Natural killer cell (primary cell): ENCODE data around the gene PI4K2A. TPM values are rescaled to one million over a fixed set of nuclear protein-coding genes. Genes with fewer than 3 reads are reported as not detected.
"Not testable (repeated sequence)": the region's sequence is repeated elsewhere in the genome, so short reads cannot be mapped to it uniquely, and the experiment has no call there.

Experiments used
- ATAC-seq, 3 donors: fragments of 150-1000 bp in 2 of 3; fragments of 200-7000 bp in 1 of 3; cut with Tn5 transposase; 1 replicate in 1 of 3; 2 replicates in 2 of 3; pipeline ENCODE4 v1.10.0; 2021; ENCODE audit warnings: mild to moderate bottlenecking in 2 of 3, moderate library complexity in 2 of 3
- DNase-seq, 2 donors: peaks; one replicate each; pipeline versions ENCODE4 v3.0.0 to v3.0.0-alpha.2; 2013 to 2021; ENCODE audit warnings: mixed read lengths in 1 of 2
- H3K27ac ChIP-seq: one replicate; pipeline ENCODE4 v1.5.1; 2013; ENCODE audit warnings: mild to moderate bottlenecking, low read length
- H3K27me3 ChIP-seq: one replicate; pipeline ENCODE4 v1.6.1; 2013; ENCODE audit warnings: low read length; ENCODE audit not compliant: control insufficient read depth, insufficient read depth
- H3K36me3 ChIP-seq: one replicate; pipeline ENCODE4 v1.6.1; 2013; ENCODE audit warnings: low read length; ENCODE audit not compliant: control insufficient read depth, insufficient read depth
- H3K4me1 ChIP-seq: one replicate; pipeline ENCODE4 v1.6.1; 2013; ENCODE audit warnings: low read length; ENCODE audit not compliant: control insufficient read depth, insufficient read depth
- H3K4me3 ChIP-seq: one replicate; pipeline ENCODE4 v1.5.1; 2013; ENCODE audit warnings: low read length
- H3K9me3 ChIP-seq: one replicate; pipeline ENCODE4 v1.6.1; 2013; ENCODE audit warnings: low read length; ENCODE audit not compliant: control insufficient read depth, insufficient read depth
- H3K27ac Mint-ChIP-seq, 2 donors: one replicate each; pipeline ENCODE4 v1.8.0; 2022; ENCODE audit warnings: mild to moderate bottlenecking in 2 of 2, mixed read lengths in 2 of 2, moderate library complexity in 1 of 2
- H3K27me3 Mint-ChIP-seq, 2 donors: one replicate each; pipeline ENCODE4 v1.8.0; 2022; ENCODE audit warnings: low read depth in 2 of 2, mixed read lengths in 2 of 2
- H3K36me3 Mint-ChIP-seq: one replicate; pipeline ENCODE4 v1.8.0; 2022; ENCODE audit warnings: mixed read lengths
- H3K4me1 Mint-ChIP-seq, 2 donors: one replicate each; pipeline ENCODE4 v1.8.0; 2022; ENCODE audit warnings: mixed read lengths in 2 of 2
- H3K4me3 Mint-ChIP-seq: one replicate; pipeline ENCODE4 v1.8.0; 2022; ENCODE audit warnings: mild to moderate bottlenecking, moderate library complexity, mixed read lengths
- H3K9me3 Mint-ChIP-seq, 2 donors: one replicate each; pipeline ENCODE4 v1.8.0; 2022; ENCODE audit warnings: mixed read lengths in 2 of 2
- WGBS: methylation state at CpG from one replicate; pipeline ENCODE4 v1.1.7; 2013; ENCODE audit warnings: missing lambda C conversion rate; ENCODE audit not compliant: insufficient coverage; 5-methylcytosine and 5-hydroxymethylcytosine counted together
- intact Hi-C: fragments of 100-400 bp; cut with micrococcal nuclease; formaldehyde crosslinking; loops from one replicate; pipeline ENCODE4 v1.14.2; 2022
- total RNA-seq, 4 donors: library from RNA; stranded (reverse); fragments of 120-200 nt in 1 of 4; gene quantifications; one replicate each; pipeline versions ENCODE4 v1.2.3 to v1.2.4, GENCODE V29; 2013 to 2022
- TF ChIP-seq, protein P1 (sequence below): fragments of 200-600 bp; IDR thresholded peaks from one replicate; pipeline ENCODE4 v1.8.0; 2022; ENCODE audit warnings: antibody characterized with exemption

Gene PI4K2A
- total RNA-seq, 3 donors from 2014 or later (not counting 1 experiment from before 2014, with no cell fraction given) = 41.3 to 66.1 (median 60.0) TPM

DNA sequence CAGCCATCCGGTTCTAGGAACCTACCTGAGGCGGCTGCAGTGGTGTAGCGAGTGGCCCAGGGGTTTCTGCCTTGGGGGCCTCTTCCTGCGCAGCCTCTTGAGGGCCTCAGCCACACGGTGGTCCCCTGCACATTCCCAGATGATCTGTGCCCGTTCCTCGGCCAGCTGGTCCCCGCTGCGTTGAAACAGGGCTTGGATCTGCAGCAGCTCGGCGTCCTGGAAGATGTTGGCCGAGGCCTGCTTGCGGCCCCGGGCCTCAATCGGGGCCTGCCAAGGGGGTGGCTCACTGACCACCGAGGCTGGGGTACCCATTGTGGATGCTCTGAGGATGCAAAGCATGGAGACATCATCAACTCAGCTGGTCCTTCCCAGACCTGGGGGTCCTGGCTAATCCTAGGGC lies 39.1 kb downstream of the PI4K2A start:
- H3K27ac Mint-ChIP-seq = no peak overlapping the region
- WGBS = 94% methylated on average over 16 of the region's 16 CpGs
- H3K9me3 Mint-ChIP-seq = no peaks in the 10 kb centered on the region
- peaks cover 15% of the 10 kb centered on the region for H3K36me3 ChIP-seq
- H3K27ac ChIP-seq = no peak overlapping the region
- ATAC-seq = no peak
- H3K4me3 Mint-ChIP-seq = no peak overlapping the region
- H3K9me3 ChIP-seq = no peaks in the 10 kb centered on the region
- H3K4me1 ChIP-seq = peaks cover 12% of the 10 kb centered on the region
- TF ChIP-seq, protein P1, sequence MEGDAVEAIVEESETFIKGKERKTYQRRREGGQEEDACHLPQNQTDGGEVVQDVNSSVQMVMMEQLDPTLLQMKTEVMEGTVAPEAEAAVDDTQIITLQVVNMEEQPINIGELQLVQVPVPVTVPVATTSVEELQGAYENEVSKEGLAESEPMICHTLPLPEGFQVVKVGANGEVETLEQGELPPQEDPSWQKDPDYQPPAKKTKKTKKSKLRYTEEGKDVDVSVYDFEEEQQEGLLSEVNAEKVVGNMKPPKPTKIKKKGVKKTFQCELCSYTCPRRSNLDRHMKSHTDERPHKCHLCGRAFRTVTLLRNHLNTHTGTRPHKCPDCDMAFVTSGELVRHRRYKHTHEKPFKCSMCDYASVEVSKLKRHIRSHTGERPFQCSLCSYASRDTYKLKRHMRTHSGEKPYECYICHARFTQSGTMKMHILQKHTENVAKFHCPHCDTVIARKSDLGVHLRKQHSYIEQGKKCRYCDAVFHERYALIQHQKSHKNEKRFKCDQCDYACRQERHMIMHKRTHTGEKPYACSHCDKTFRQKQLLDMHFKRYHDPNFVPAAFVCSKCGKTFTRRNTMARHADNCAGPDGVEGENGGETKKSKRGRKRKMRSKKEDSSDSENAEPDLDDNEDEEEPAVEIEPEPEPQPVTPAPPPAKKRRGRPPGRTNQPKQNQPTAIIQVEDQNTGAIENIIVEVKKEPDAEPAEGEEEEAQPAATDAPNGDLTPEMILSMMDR = no peak
- H3K36me3 Mint-ChIP-seq = no peaks in the 10 kb centered on the region
- DNase-seq = no peak
- no peaks in the 10 kb centered on the region for H3K4me1 Mint-ChIP-seq
- no peaks in the 10 kb centered on the region for H3K27me3 Mint-ChIP-seq
- intact Hi-C loops = no loop called here
- no peak overlapping the region for H3K4me3 ChIP-seq
- H3K27me3 ChIP-seq = no peaks in the 10 kb centered on the region

DNA sequence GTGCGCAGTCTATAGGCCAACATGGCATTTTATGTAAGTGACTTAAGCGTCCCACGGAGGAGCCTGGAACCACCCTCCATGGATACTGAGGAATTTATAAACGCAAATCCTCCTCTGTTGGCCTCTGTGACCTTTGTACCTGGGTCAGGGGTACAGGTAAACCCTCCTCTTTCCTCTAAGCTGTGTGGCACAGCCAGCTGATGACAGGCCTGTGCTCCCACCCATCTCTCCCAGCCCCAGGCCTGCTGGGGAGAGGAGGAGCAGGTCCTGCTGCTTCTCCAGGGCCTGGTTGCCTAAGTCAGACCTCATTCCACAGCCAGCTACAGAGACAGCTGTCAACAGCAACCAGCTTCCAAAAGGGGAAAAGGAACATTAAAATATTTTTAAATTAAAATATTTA lies 41.6 kb downstream of the PI4K2A start:
- no peaks in the 10 kb centered on the region for H3K36me3 Mint-ChIP-seq
- ATAC-seq = no peak
- TF ChIP-seq, protein P1 = no peak

DNA sequence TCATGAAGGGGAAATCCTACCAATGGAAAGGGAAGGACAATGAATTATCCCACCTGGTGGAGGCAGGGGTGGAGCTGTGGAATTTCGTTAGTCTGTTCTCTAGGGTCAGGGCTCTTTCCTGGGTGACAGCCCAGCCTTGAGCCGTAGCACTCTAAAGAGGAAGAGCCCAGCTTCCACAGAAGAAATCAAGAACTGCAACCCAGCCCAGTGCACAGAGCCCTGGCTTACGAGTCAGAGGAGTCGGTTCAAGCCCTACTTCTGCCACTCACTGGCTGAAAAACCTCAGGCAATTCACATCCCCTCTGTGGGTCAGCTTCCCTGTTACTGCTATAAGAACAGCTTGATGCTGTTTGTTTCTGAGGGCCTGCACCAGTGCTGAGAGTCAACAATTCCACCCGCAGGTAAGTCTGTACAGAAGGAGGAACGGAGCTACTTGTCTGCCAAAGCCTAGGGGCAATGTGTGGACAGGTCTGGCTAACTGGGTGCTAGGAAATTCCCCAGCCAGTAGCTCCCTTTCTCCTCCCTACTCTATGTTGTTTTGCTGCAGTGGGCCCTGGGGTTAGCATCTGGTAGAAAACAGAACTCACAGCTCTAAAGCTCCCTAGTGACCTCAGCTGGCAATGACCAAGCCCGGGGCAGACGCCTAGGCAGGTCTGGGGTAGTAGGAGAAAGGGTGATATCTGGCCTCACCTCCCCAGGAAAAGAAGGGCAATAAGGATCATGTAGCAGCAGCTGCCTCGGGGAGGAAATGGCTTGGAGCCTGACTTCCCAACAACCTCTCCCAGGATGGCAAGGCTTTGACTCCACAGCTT lies 43.3 kb downstream of the PI4K2A start:
- intact Hi-C loops = no loop called here
- Mint-ChIP-seq H3K9me3 (no peaks in the 10 kb centered on the region), H3K4me3 (no peak overlapping the region), H3K36me3 (no peaks in the 10 kb centered on the region), H3K4me1 (peaks cover 9 to 18% of the 10 kb centered on the region in 2 donors), H3K27ac (no peak overlapping the region), H3K27me3 (no peaks in the 10 kb centered on the region)
- no peaks in the 10 kb centered on the region for H3K36me3 ChIP-seq
- H3K27ac ChIP-seq = no peak overlapping the region
- ATAC-seq = no peak
- WGBS = 83% methylated on average over 9 of the region's 9 CpGs
- TF ChIP-seq, protein P1 = no peak
- no peaks in the 10 kb centered on the region for H3K9me3 ChIP-seq
- H3K4me3 ChIP-seq = no peak overlapping the region
- no peaks in the 10 kb centered on the region for H3K27me3 ChIP-seq
- DNase-seq = no peak
- H3K4me1 ChIP-seq = peaks cover 21% of the 10 kb centered on the region

More for the DNA sequence above, 41.6 kb downstream of the PI4K2A start:
- Histone ChIP-seq H3K9me3 (no peaks in the 10 kb centered on the region), H3K27ac (no peak overlapping the region), H3K4me1 (peaks cover 15% of the 10 kb centered on the region), H3K27me3 (no peaks in the 10 kb centered on the region), H3K36me3 (no peaks in the 10 kb centered on the region), H3K4me3 (no peak overlapping the region)
- no peak overlapping the region for H3K4me3 Mint-ChIP-seq
- DNase-seq = no peak
- intact Hi-C loops = no loop called here
- H3K27me3 Mint-ChIP-seq = no peaks in the 10 kb centered on the region
- H3K9me3 Mint-ChIP-seq = no peaks in the 10 kb centered on the region
- no peak overlapping the region for H3K27ac Mint-ChIP-seq
- WGBS = 94% methylated on average over 4 of the region's 4 CpGs
- peaks cover 0 to 9% of the 10 kb centered on the region in 2 donors for H3K4me1 Mint-ChIP-seq

DNA sequence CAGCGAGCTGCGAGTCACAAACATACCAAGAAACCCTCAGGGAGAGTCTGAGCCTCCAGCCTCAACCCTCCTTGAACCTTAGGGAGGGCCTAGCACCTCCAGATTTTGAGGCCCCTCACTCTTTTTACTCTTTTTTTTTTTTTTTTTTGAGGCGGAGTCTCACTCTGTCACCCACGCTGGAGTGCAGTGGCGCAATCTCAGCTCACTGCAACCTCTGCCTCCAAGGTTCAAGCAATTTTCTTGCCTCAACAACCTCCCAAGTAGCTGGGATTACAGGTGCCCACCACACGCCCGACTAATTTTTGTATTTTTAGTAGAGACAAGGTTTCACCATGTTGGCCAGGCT lies 43.9 kb downstream of the PI4K2A start:
- not testable (repeated sequence) for H3K27ac Mint-ChIP-seq, H3K36me3 Mint-ChIP-seq

More for the DNA sequence above, 43.9 kb downstream of the PI4K2A start:
- H3K27ac ChIP-seq, H3K36me3 ChIP-seq, DNase-seq, H3K9me3 Mint-ChIP-seq, ATAC-seq, H3K27me3 Mint-ChIP-seq, H3K4me3 ChIP-seq, H3K4me3 Mint-ChIP-seq, intact Hi-C loops, H3K27me3 ChIP-seq, H3K9me3 ChIP-seq: not testable (repeated sequence)
- H3K4me1 ChIP-seq = peaks cover 21% of the 10 kb centered on the region
- peaks cover 9 to 18% of the 10 kb centered on the region in 2 donors for H3K4me1 Mint-ChIP-seq
- WGBS = 94% methylated on average over 4 of the region's 7 CpGs
